AG04450 (cell line): ENCODE measurements around the gene TLCD5. TPM values are rescaled to one million over a fixed set of nuclear protein-coding genes. Genes with fewer than 3 reads are reported as not detected.

Experiments
- CTCF ChIA-PET: fragments of 300-600, 350-600 bp; formaldehyde crosslinking; extraction: SDS; loops from one replicate; lab custom pipeline; 2022; ENCODE audit warnings: antibody characterized with exemption, inconsistent platforms; lab: Charles Lee
- POLR2A ChIA-PET: fragments of 350-600 bp; formaldehyde crosslinking; extraction: SDS; loops from one replicate; lab custom pipeline; 2021; ENCODE audit warnings: antibody characterized with exemption, inconsistent platforms; lab: Yijun Ruan, JAX
- DNase-seq: peaks from one replicate; pipeline ENCODE4 v3.0.0-alpha.2; 2011; ENCODE audit warnings: low read depth, low spot score
- H3K27ac ChIP-seq: one replicate; pipeline ENCODE4 v1.5.1; 2012; ENCODE audit warnings: low read depth, low read length, control low read depth
- H3K27me3 ChIP-seq: one replicate; pipeline ENCODE4 v1.6.0; 2012; ENCODE audit warnings: low read length; ENCODE audit not compliant: control insufficient read depth, insufficient read depth
- H3K4me3 ChIP-seq: 2 replicates; pipeline ENCODE4 v1.5.1; 2011; ENCODE audit warnings: mild to moderate bottlenecking, low read depth, low read length, control low read depth
- H3K9me3 ChIP-seq: 2 replicates; pipeline ENCODE4 v1.5.1; 2012; ENCODE audit warnings: low read length; ENCODE audit not compliant: control insufficient read depth, insufficient read depth
- polyA plus RNA-seq: library from polyadenylated mRNA; depleted of rRNA; stranded (reverse); fragments of >200 nt; gene quantifications from 2 replicates; pipeline ENCODE4 v1.2.3, GENCODE V29; 2011
- TF ChIP-seq, protein P1 (sequence below): IDR thresholded peaks from 2 replicates; pipeline ENCODE4 v1.5.1; 2011; ENCODE audit warnings: low read depth, low read length, control low read depth, inconsistent platforms

Gene TLCD5
- polyA plus RNA-seq, 1 experiment, result 14.9 TPM

DNA sequence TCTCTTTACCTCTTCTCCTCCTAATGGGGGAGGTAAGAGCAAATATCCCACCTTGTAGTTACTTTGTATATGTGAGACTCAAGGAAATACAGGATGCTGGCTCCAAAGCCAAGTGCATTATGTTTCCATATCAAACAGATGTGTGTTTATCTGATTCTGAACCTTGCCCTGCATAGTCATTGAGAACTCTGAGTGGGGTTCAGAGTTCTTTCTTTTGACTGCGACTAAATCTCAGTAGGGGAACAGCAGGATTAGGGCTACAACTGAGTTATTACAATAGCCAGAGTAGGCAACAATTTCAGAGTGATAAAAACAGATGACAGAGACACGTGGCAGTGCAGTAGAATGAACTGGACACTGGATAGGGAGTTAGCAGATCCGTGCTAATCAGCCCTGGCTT, 34.1 kb upstream of the TLCD5 start:
- no peak for DNase-seq
- TF ChIP-seq, protein P1, sequence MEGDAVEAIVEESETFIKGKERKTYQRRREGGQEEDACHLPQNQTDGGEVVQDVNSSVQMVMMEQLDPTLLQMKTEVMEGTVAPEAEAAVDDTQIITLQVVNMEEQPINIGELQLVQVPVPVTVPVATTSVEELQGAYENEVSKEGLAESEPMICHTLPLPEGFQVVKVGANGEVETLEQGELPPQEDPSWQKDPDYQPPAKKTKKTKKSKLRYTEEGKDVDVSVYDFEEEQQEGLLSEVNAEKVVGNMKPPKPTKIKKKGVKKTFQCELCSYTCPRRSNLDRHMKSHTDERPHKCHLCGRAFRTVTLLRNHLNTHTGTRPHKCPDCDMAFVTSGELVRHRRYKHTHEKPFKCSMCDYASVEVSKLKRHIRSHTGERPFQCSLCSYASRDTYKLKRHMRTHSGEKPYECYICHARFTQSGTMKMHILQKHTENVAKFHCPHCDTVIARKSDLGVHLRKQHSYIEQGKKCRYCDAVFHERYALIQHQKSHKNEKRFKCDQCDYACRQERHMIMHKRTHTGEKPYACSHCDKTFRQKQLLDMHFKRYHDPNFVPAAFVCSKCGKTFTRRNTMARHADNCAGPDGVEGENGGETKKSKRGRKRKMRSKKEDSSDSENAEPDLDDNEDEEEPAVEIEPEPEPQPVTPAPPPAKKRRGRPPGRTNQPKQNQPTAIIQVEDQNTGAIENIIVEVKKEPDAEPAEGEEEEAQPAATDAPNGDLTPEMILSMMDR, result no peak
- H3K9me3 ChIP-seq, result no peaks in the 10 kb centered on the region
- ChIA-PET POLR2A (no interaction called here), CTCF (interaction anchor here (1.7 to 7.4 kb wide), 2 partner anchors 9 to 12 kb away, joined by 5 to 46 read pairs; no protein-coding TSS in a partner anchor)
- no peak overlapping the region for H3K27ac ChIP-seq
- no peak overlapping the region for H3K4me3 ChIP-seq
- H3K27me3 ChIP-seq, result peaks cover 61% of the 10 kb centered on the region

DNA sequence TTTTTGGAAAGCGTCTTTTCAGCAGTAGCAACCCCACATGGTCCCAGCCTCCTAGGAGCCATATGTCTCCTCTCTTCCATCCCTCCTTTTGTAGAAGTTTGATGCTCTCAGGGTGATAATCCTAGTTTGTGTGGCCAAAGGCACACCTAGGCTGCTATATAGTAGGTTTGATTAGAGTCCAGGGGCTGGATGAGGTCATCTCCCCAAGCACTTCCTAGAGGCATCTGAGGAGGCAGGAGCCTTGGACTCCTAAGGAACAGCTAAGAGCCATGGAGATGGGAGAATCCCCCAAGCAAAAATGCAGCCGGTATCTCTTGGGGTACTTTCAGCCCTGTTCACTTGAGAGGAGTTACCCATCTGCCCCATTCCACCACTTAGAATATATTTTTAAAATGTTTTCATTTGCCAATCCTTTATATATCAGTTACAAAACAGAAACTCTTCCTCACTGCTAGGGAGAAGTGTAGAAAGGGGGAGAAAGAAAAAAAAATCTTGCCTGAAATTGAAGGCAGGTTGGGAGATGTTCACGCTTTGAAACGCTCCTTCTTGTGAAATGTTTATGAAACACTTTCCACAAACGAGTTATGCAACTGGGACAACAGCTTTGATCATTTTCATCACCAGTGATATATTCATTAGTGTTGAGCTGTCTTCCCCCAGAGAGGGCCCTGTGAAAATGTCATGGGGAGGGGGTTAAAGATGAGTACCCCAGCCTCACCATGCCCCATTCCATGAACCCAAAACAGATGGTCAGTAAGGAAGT, 31.9 kb upstream of the TLCD5 start:
- no peaks in the 10 kb centered on the region for H3K9me3 ChIP-seq
- no peak for DNase-seq
- ChIA-PET CTCF (interaction anchor here (0.6 to 7.4 kb wide), 2 partner anchors 10 to 644 kb away, joined by 3 to 46 read pairs; no protein-coding TSS in a partner anchor), POLR2A (no interaction called here)
- H3K4me3 ChIP-seq, result no peak overlapping the region
- TF ChIP-seq, protein P1, result no peak
- no peak overlapping the region for H3K27ac ChIP-seq
- peaks cover 70% of the 10 kb centered on the region for H3K27me3 ChIP-seq

DNA sequence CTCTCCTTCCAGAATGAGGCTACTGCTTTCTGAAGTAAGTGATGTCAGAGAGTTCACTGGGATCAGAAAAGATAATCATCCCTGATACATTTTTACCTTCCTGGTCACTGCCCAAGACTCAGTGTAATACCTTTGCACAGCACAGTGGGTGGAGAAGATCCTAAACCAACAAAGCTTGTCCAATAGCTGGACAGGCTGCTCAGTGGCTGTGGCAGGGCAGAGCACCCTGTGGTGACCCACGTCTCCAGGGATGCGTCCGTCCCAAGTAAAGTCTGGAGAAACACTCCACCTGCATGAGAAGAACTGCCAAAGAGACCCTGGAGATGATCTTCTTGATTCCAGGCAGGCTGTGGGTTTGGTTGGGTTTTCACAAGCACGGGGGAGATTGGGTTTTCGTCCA, 31.0 kb upstream of the TLCD5 start:
- H3K27me3 ChIP-seq, result peaks cover 76% of the 10 kb centered on the region
- no peak overlapping the region for H3K27ac ChIP-seq
- CTCF ChIA-PET, result no interaction called here
- H3K4me3 ChIP-seq, result no peak overlapping the region
- TF ChIP-seq, protein P1, result no peak
- DNase-seq, result no peak
- H3K9me3 ChIP-seq, result no peaks in the 10 kb centered on the region
- POLR2A ChIA-PET, result no interaction called here

DNA sequence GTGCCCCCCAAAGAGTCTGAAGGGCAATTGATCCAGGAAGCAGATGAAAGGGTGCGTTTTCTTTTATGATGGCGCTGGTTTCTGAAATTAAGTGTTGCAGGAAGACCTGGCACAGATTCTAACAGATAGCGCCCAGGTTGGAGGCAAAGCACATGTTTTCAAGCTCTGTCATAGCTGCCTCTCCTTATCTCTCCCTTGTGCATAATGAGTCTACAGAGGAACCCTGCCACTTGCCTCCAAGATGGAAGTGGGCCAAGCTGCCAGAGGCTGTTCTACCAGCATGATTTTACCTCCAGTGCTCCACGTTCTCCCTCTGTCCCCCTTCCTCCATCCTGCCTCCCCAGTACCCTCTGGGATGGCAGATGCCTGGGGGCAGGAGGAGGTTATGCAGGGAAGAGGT, 30.0 kb upstream of the TLCD5 start:
- no peaks in the 10 kb centered on the region for H3K9me3 ChIP-seq
- ChIA-PET POLR2A (no interaction called here), CTCF (no interaction called here)
- H3K27me3 ChIP-seq, result peaks cover 69% of the 10 kb centered on the region
- TF ChIP-seq, protein P1, result no peak
- DNase-seq, result no peak
- H3K27ac ChIP-seq, result no peak overlapping the region
- H3K4me3 ChIP-seq, result no peak overlapping the region

DNA sequence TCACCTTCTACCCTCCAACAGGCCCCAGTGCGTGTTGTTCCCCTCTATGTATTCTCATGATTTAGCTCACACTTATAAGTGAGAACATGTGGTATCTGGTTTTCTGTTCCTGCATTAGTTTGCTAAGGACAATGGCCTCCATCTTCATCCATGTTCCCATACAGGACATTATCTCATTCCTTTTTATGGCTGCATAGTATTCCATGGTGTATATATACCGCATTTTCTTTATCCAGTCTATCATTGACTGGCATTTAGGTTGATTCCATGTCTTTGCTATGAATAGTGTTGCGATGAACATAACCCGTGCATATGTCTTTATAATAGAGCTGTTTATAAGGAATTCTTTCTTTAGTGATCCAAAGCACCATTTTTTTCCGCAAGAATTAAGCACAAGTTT, 28.5 kb upstream of the TLCD5 start:
- TF ChIP-seq, protein P1, result no peak
- no peak for DNase-seq
- POLR2A ChIA-PET, result no interaction called here
- H3K9me3 ChIP-seq, result no peaks in the 10 kb centered on the region
- H3K27ac ChIP-seq, result no peak overlapping the region
- CTCF ChIA-PET, result interaction anchor here (1.1 to 13.1 kb wide), 3 partner anchors 66 to 127 kb away, joined by 3 to 301 read pairs (median 3); no protein-coding TSS in a partner anchor
- H3K27me3 ChIP-seq, result peaks cover 66% of the 10 kb centered on the region
- H3K4me3 ChIP-seq, result no peak overlapping the region
